Effector memory CD4-positive, alpha-beta T cell (primary cell): ENCODE results near the gene COL1A1.
A peak's percentile ranks its signal among the peaks of the same experiment; 100 is the strongest.

Source experiments
- DNase-seq, 3 donors: peaks; one replicate each; pipeline ENCODE4 v3.0.0-alpha.2; 2020
- H3K27ac ChIP-seq: 2 replicates; pipeline ENCODE4 v1.7.0; 2013; ENCODE audit warnings: mild to moderate bottlenecking, low read length, moderate library complexity; ENCODE audit not compliant: insufficient read depth, poor library complexity, severe bottlenecking
- H3K27me3 ChIP-seq: replicated peaks from 2 replicates; pipeline ENCODE4 v1.7.0; 2013; ENCODE audit warnings: mild to moderate bottlenecking, low read length; ENCODE audit not compliant: insufficient read depth, control insufficient read depth, poor library complexity, severe bottlenecking
- H3K36me3 ChIP-seq: 2 replicates; pipeline ENCODE4 v1.7.0; 2013; ENCODE audit warnings: mild to moderate bottlenecking, low read length, moderate library complexity; ENCODE audit not compliant: control insufficient read depth, insufficient read depth
- H3K4me1 ChIP-seq: 2 replicates; pipeline ENCODE4 v1.7.0; 2013; ENCODE audit warnings: low read length, mild to moderate bottlenecking; ENCODE audit not compliant: control insufficient read depth, insufficient read depth, poor library complexity, severe bottlenecking
- H3K4me3 ChIP-seq: 2 replicates; pipeline ENCODE4 v1.7.0; 2013; ENCODE audit warnings: low read length, low read depth, mild to moderate bottlenecking; ENCODE audit not compliant: insufficient read depth, poor library complexity, severe bottlenecking
- H3K9me3 ChIP-seq: 2 replicates; pipeline ENCODE4 v1.7.0; 2013; ENCODE audit warnings: mild to moderate bottlenecking, low read length, moderate library complexity; ENCODE audit not compliant: control insufficient read depth

COL1A1 gene

DNA sequence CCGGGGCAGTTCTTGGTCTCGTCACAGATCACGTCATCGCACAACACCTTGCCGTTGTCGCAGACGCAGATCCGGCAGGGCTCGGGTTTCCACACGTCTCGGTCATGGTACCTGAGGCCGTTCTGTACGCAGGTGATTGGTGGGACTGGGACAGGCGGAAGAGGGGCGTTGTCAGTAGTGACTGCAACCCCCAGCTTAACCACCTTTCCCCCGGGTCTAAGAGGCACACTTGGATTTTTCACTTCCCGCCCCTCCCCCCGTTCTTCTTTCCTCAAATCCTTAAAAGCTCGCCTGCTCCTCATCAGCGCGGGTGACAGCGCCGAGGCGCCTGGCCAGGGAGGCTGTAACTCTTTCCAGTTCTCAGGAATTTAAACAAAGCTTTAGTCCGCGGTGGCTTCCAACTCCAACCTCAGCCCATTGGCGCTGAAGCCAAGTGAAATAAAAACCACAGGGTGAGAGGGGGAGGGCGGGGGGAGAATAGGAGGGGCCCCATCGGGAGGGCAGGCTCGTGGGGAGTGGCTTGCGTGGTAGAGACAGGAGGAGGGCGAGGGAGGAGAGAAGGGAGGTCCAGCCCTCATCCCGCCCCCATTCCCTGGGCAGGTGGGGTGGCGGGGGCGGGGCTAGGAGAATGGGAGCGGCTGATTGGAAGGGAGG lies 1.5 kb downstream of the COL1A1 start:
- Histone ChIP-seq H3K36me3 (no peaks in the 10 kb centered on the region), H3K4me3 (peak overlapping the region; percentile 53), H3K9me3 (no peaks in the 10 kb centered on the region), H3K27ac (peak overlapping the region; percentile 45), H3K27me3 (peaks cover 26% of the 10 kb centered on the region), H3K4me1 (peaks cover 21% of the 10 kb centered on the region)
- DNase-seq = peak; percentile 70 to 79 (median 73)

DNA sequence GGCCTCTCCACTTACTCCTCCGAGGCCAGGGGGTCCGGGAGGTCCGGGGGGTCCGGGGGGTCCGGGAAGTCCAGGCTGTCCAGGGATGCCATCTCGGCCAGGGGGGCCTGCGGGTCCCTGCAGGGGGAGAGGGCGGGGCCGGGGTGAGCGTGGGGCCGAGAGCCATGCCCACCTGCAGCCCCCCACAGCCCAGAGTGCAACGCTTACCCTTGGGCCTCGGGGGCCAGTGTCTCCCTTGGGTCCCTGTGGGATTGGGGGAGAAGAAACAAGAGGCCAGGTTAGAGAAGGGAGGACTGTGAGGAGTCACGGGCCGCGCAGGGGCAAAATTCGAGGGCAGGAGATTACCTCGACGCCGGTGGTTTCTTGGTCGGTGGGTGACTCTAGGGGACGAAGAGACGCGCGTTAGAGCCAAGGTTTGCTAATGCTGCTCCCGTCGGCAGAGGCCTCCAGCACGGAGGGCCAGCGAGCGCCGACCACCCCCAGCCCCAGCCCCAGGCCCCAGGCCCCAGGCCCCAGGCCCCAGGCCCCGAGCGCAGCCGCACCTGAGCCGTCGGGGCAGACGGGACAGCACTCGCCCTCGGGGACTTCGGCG lies 2.1 kb downstream of the COL1A1 start:
- Histone ChIP-seq H3K4me1 (peaks cover 21% of the 10 kb centered on the region), H3K27ac (no peak overlapping the region), H3K4me3 (no peak overlapping the region), H3K36me3 (no peaks in the 10 kb centered on the region), H3K27me3 (peaks cover 21% of the 10 kb centered on the region), H3K9me3 (no peaks in the 10 kb centered on the region)
- no peak for DNase-seq

- no peaks in the 10 kb centered on the region for H3K36me3 ChIP-seq
- peaks cover 21% of the 10 kb centered on the region for H3K27me3 ChIP-seq
- H3K4me3 ChIP-seq = no peak overlapping the region
- peaks cover 21% of the 10 kb centered on the region for H3K4me1 ChIP-seq
- H3K27ac ChIP-seq = no peak overlapping the region
- peak in 2 of 3 donors; percentile 22 to 33 for DNase-seq
- no peaks in the 10 kb centered on the region for H3K9me3 ChIP-seq
Observed at GRCh38 chr17:50198026-50198669, 3.3 kb downstream of the COL1A1 start.

DNA sequence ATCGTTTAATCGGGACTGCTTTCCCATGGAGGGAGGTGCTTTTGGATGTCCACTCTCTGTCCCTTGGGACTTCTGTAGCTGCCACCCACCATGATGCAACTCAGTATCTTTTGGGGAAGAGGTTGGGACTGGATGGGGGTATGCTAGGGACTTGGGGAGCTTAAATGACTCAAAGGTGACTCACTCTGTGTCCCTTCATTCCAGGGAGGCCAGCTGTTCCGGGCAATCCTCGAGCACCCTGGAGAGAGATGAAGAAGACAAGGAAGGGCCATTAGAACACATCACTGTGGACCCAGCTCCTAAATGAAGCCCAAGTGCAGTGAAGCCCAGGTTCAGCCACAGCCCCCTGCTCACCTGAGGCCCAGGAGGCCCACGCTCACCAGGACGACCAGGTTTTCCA lies 4.6 kb downstream of the COL1A1 start:
- Histone ChIP-seq H3K9me3 (no peaks in the 10 kb centered on the region), H3K36me3 (no peaks in the 10 kb centered on the region), H3K27me3 (peaks cover 11% of the 10 kb centered on the region), H3K4me3 (no peak overlapping the region), H3K4me1 (peaks cover 21% of the 10 kb centered on the region), H3K27ac (no peak overlapping the region)
- no peak for DNase-seq

- Histone ChIP-seq H3K4me1 (peaks cover 17% of the 10 kb centered on the region), H3K27me3 (peaks cover 3% of the 10 kb centered on the region), H3K4me3 (no peak overlapping the region), H3K27ac (no peak overlapping the region), H3K9me3 (no peaks in the 10 kb centered on the region), H3K36me3 (no peaks in the 10 kb centered on the region)
- DNase-seq = no peak
Observed at GRCh38 chr17:50196036-50196435, 5.4 kb downstream of the COL1A1 start.

GRCh38 chr17:50194934-50195865 lies 6.2 kb downstream of the COL1A1 start:
- Histone ChIP-seq H3K4me1 (peaks cover 11% of the 10 kb centered on the region), H3K36me3 (no peaks in the 10 kb centered on the region), H3K27ac (no peak overlapping the region), H3K4me3 (no peak overlapping the region), H3K27me3 (no peaks in the 10 kb centered on the region), H3K9me3 (no peaks in the 10 kb centered on the region)
- no peak for DNase-seq

- Histone ChIP-seq H3K4me3 (no peak overlapping the region), H3K9me3 (no peaks in the 10 kb centered on the region), H3K27me3 (no peaks in the 10 kb centered on the region), H3K27ac (no peak overlapping the region), H3K36me3 (no peaks in the 10 kb centered on the region), H3K4me1 (peaks cover 4% of the 10 kb centered on the region)
- DNase-seq = no peak
Observed at GRCh38 chr17:50194140-50194933, 7.1 kb downstream of the COL1A1 start.

DNA sequence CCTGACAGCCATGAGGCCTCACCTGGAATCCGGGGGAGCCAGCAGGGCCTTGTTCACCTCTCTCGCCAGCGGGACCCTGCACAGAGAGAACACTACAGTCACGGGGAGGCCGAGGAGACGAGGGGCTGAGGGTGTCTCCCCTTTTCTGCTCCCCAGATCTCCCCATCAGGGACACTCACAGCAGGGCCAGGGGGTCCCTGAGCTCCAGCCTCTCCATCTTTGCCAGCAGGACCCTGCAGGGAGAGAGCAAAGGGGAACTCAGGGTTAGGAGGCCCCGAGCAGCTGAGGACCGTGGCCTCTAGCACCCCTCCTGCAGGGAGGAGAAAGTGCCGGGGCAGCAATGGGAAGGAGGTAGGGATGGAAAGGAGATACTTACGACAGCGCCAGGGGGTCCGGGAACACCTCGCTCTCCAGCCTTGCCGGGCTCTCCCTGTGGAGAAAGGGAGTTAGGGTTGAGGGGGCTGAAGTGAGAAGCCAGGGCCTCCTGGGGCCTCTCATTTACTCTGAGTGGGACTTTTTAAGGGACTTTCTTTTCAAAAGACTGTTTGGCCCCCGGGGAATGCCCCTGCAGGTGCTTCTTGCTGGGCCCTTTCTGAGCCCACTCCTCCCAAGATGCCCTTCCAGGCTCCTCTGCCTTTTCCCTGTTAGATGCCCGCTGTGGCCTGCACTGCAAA lies 8.7 kb downstream of the COL1A1 start:
- no peak for DNase-seq
- Histone ChIP-seq H3K27me3 (no peaks in the 10 kb centered on the region), H3K4me3 (no peak overlapping the region), H3K27ac (no peak overlapping the region), H3K4me1 (no peaks in the 10 kb centered on the region), H3K9me3 (no peaks in the 10 kb centered on the region), H3K36me3 (no peaks in the 10 kb centered on the region)

GRCh38 chr17:50192144-50192617 lies 9.2 kb downstream of the COL1A1 start:
- Histone ChIP-seq H3K4me1 (no peaks in the 10 kb centered on the region), H3K4me3 (no peak overlapping the region), H3K27me3 (no peaks in the 10 kb centered on the region), H3K27ac (no peak overlapping the region), H3K9me3 (no peaks in the 10 kb centered on the region), H3K36me3 (no peaks in the 10 kb centered on the region)
- no peak for DNase-seq
